Measurements from ENCODE around the gene PPP1R14C. TPM values are rescaled to one million over a fixed set of nuclear protein-coding genes. Genes with fewer than 3 reads are reported as not detected.
A peak's percentile ranks its signal among the peaks of the same experiment; 100 is the strongest.

PPP1R14C gene
- polyA plus RNA-seq, 2 donors: 7.8 to 12.4 TPM

- H3K27ac ChIP-seq (ENCODE audit: low read depth in 2 of 2, low read length in 1 of 2): no peak overlapping the region
- H3K4me3 ChIP-seq (ENCODE audit: low read depth in 1 of 2, low read length in 2 of 2): no peak overlapping the region
- no peaks in the 10 kb centered on the region for H3K9me3 ChIP-seq (ENCODE audit: control insufficient read depth in 2 of 2, insufficient read depth in 1 of 2, low read depth in 1 of 2, low read length in 1 of 2)
- 94 to 96% methylated on average over 7 of the region's 7 CpGs for WGBS, 2 donors
- H3K27me3 ChIP-seq (ENCODE audit: control insufficient read depth in 1 of 2, insufficient read depth in 2 of 2, low read length in 2 of 2): no peaks in the 10 kb centered on the region
- peaks cover 3 to 15% of the 10 kb centered on the region in 2 donors for H3K4me1 ChIP-seq (ENCODE audit: control insufficient read depth in 2 of 2, insufficient read depth in 2 of 2, low read length in 1 of 2)
- H3K36me3 ChIP-seq (ENCODE audit: control insufficient read depth in 2 of 2, insufficient read depth in 2 of 2, low read length in 1 of 2): no peaks in the 10 kb centered on the region
These were observed 55.7 kb downstream of the PPP1R14C start for GRCh38 chr6:150198532-150198931.

- peaks cover 3 to 16% of the 10 kb centered on the region in 2 donors for H3K4me1 ChIP-seq (ENCODE audit: control insufficient read depth in 2 of 2, insufficient read depth in 2 of 2, low read length in 1 of 2)
- 92 to 98% methylated on average over 2 of the region's 2 CpGs for WGBS, 2 donors
- no peak overlapping the region for H3K27ac ChIP-seq (ENCODE audit: low read depth in 2 of 2, low read length in 1 of 2)
- H3K9me3 ChIP-seq (ENCODE audit: control insufficient read depth in 2 of 2, insufficient read depth in 1 of 2, low read depth in 1 of 2, low read length in 1 of 2): no peaks in the 10 kb centered on the region
- H3K36me3 ChIP-seq (ENCODE audit: control insufficient read depth in 2 of 2, insufficient read depth in 2 of 2, low read length in 1 of 2): no peaks in the 10 kb centered on the region
- H3K27me3 ChIP-seq (ENCODE audit: control insufficient read depth in 1 of 2, insufficient read depth in 2 of 2, low read length in 2 of 2): no peaks in the 10 kb centered on the region
- H3K4me3 ChIP-seq (ENCODE audit: low read depth in 1 of 2, low read length in 2 of 2): no peak overlapping the region
These were observed 56.4 kb downstream of the PPP1R14C start for GRCh38 chr6:150199241-150199640.

GRCh38 chr6:150200428-150201100, 57.7 kb downstream of the PPP1R14C start:
- H3K4me1 ChIP-seq (ENCODE audit: control insufficient read depth in 2 of 2, insufficient read depth in 2 of 2, low read length in 1 of 2): peaks cover 3 to 16% of the 10 kb centered on the region in 2 donors
- no peaks in the 10 kb centered on the region for H3K9me3 ChIP-seq (ENCODE audit: control insufficient read depth in 2 of 2, insufficient read depth in 1 of 2, low read depth in 1 of 2, low read length in 1 of 2)
- H3K4me3 ChIP-seq (ENCODE audit: low read depth in 1 of 2, low read length in 2 of 2): no peak overlapping the region
- peak overlapping the region in 1 of 2 donors; percentile 15 for H3K27ac ChIP-seq (ENCODE audit: low read depth in 2 of 2, low read length in 1 of 2)
- no peaks in the 10 kb centered on the region for H3K27me3 ChIP-seq (ENCODE audit: control insufficient read depth in 1 of 2, insufficient read depth in 2 of 2, low read length in 2 of 2)
- WGBS, 2 donors: 68 to 79% methylated on average over 6 of the region's 6 CpGs
- no peaks in the 10 kb centered on the region for H3K36me3 ChIP-seq (ENCODE audit: control insufficient read depth in 2 of 2, insufficient read depth in 2 of 2, low read length in 1 of 2)

- H3K36me3 ChIP-seq (ENCODE audit: control insufficient read depth in 2 of 2, insufficient read depth in 2 of 2, low read length in 1 of 2): no peaks in the 10 kb centered on the region
- no peak overlapping the region for H3K27ac ChIP-seq (ENCODE audit: low read depth in 2 of 2, low read length in 1 of 2)
- no peaks in the 10 kb centered on the region for H3K27me3 ChIP-seq (ENCODE audit: control insufficient read depth in 1 of 2, insufficient read depth in 2 of 2, low read length in 2 of 2)
- no peak overlapping the region for H3K4me3 ChIP-seq (ENCODE audit: low read depth in 1 of 2, low read length in 2 of 2)
- WGBS, 2 donors: 89 to 91% methylated on average over 8 of the region's 8 CpGs
- peaks cover 3 to 13% of the 10 kb centered on the region in 2 donors for H3K4me1 ChIP-seq (ENCODE audit: control insufficient read depth in 2 of 2, insufficient read depth in 2 of 2, low read length in 1 of 2)
- no peaks in the 10 kb centered on the region for H3K9me3 ChIP-seq (ENCODE audit: control insufficient read depth in 2 of 2, insufficient read depth in 1 of 2, low read depth in 1 of 2, low read length in 1 of 2)
These were observed 58.4 kb downstream of the PPP1R14C start for GRCh38 chr6:150201285-150201684.

- Histone ChIP-seq H3K27me3 (ENCODE audit: control insufficient read depth in 1 of 2, insufficient read depth in 2 of 2, low read length in 2 of 2) (no peaks in the 10 kb centered on the region), H3K4me1 (ENCODE audit: control insufficient read depth in 2 of 2, insufficient read depth in 2 of 2, low read length in 1 of 2) (peaks cover 3 to 13% of the 10 kb centered on the region in 2 donors), H3K9me3 (ENCODE audit: control insufficient read depth in 2 of 2, insufficient read depth in 1 of 2, low read depth in 1 of 2, low read length in 1 of 2) (no peaks in the 10 kb centered on the region), H3K27ac (ENCODE audit: low read depth in 2 of 2, low read length in 1 of 2) (peak overlapping the region; percentile 21 to 84), H3K36me3 (ENCODE audit: control insufficient read depth in 2 of 2, insufficient read depth in 2 of 2, low read length in 1 of 2) (no peaks in the 10 kb centered on the region), H3K4me3 (ENCODE audit: low read depth in 1 of 2, low read length in 2 of 2) (no peak overlapping the region)
- WGBS, 2 donors: 71 to 76% methylated on average over 9 of the region's 9 CpGs
These were observed 59.0 kb downstream of the PPP1R14C start for GRCh38 chr6:150201772-150202329.

GRCh38 chr6:150202404-150202803, 59.6 kb downstream of the PPP1R14C start:
- Histone ChIP-seq H3K4me3 (ENCODE audit: low read depth in 1 of 2, low read length in 2 of 2) (no peak overlapping the region), H3K36me3 (ENCODE audit: control insufficient read depth in 2 of 2, insufficient read depth in 2 of 2, low read length in 1 of 2) (no peaks in the 10 kb centered on the region), H3K4me1 (ENCODE audit: control insufficient read depth in 2 of 2, insufficient read depth in 2 of 2, low read length in 1 of 2) (peaks cover 0 to 13% of the 10 kb centered on the region in 2 donors), H3K9me3 (ENCODE audit: control insufficient read depth in 2 of 2, insufficient read depth in 1 of 2, low read depth in 1 of 2, low read length in 1 of 2) (no peaks in the 10 kb centered on the region), H3K27me3 (ENCODE audit: control insufficient read depth in 1 of 2, insufficient read depth in 2 of 2, low read length in 2 of 2) (no peaks in the 10 kb centered on the region), H3K27ac (ENCODE audit: low read depth in 2 of 2, low read length in 1 of 2) (peak overlapping the region; percentile 21 to 84)
- WGBS, 2 donors: 63 to 72% methylated on average over 8 of the region's 8 CpGs

GRCh38 chr6:150202934-150203333, 60.1 kb downstream of the PPP1R14C start:
- Histone ChIP-seq H3K4me3 (ENCODE audit: low read depth in 1 of 2, low read length in 2 of 2) (no peak overlapping the region), H3K9me3 (ENCODE audit: control insufficient read depth in 2 of 2, insufficient read depth in 1 of 2, low read depth in 1 of 2, low read length in 1 of 2) (no peaks in the 10 kb centered on the region), H3K27me3 (ENCODE audit: control insufficient read depth in 1 of 2, insufficient read depth in 2 of 2, low read length in 2 of 2) (no peaks in the 10 kb centered on the region), H3K4me1 (ENCODE audit: control insufficient read depth in 2 of 2, insufficient read depth in 2 of 2, low read length in 1 of 2) (peaks cover 0 to 13% of the 10 kb centered on the region in 2 donors), H3K27ac (ENCODE audit: low read depth in 2 of 2, low read length in 1 of 2) (peak overlapping the region in 1 of 2 donors; percentile 35), H3K36me3 (ENCODE audit: control insufficient read depth in 2 of 2, insufficient read depth in 2 of 2, low read length in 1 of 2) (no peaks in the 10 kb centered on the region)
- WGBS, 2 donors: 79 to 84% methylated on average over 3 of the region's 3 CpGs

GRCh38 chr6:150203378-150203777, 60.5 kb downstream of the PPP1R14C start:
- H3K9me3 ChIP-seq (ENCODE audit: control insufficient read depth in 2 of 2, insufficient read depth in 1 of 2, low read depth in 1 of 2, low read length in 1 of 2): no peaks in the 10 kb centered on the region
- H3K4me1 ChIP-seq (ENCODE audit: control insufficient read depth in 2 of 2, insufficient read depth in 2 of 2, low read length in 1 of 2): peaks cover 0 to 13% of the 10 kb centered on the region in 2 donors
- 92 to 95% methylated on average over 12 of the region's 12 CpGs for WGBS, 2 donors
- no peaks in the 10 kb centered on the region for H3K27me3 ChIP-seq (ENCODE audit: control insufficient read depth in 1 of 2, insufficient read depth in 2 of 2, low read length in 2 of 2)
- H3K4me3 ChIP-seq (ENCODE audit: low read depth in 1 of 2, low read length in 2 of 2): no peak overlapping the region
- H3K36me3 ChIP-seq (ENCODE audit: control insufficient read depth in 2 of 2, insufficient read depth in 2 of 2, low read length in 1 of 2): no peaks in the 10 kb centered on the region
- H3K27ac ChIP-seq (ENCODE audit: low read depth in 2 of 2, low read length in 1 of 2): peak overlapping the region in 1 of 2 donors; percentile 35

- Histone ChIP-seq H3K4me1 (ENCODE audit: control insufficient read depth in 2 of 2, insufficient read depth in 2 of 2, low read length in 1 of 2) (peaks cover 0 to 13% of the 10 kb centered on the region in 2 donors), H3K36me3 (ENCODE audit: control insufficient read depth in 2 of 2, insufficient read depth in 2 of 2, low read length in 1 of 2) (no peaks in the 10 kb centered on the region), H3K27me3 (ENCODE audit: control insufficient read depth in 1 of 2, insufficient read depth in 2 of 2, low read length in 2 of 2) (no peaks in the 10 kb centered on the region), H3K4me3 (ENCODE audit: low read depth in 1 of 2, low read length in 2 of 2) (no peak overlapping the region), H3K9me3 (ENCODE audit: control insufficient read depth in 2 of 2, insufficient read depth in 1 of 2, low read depth in 1 of 2, low read length in 1 of 2) (no peaks in the 10 kb centered on the region), H3K27ac (ENCODE audit: low read depth in 2 of 2, low read length in 1 of 2) (no peak overlapping the region)
- WGBS, 2 donors: 91 to 94% methylated on average over 22 of the region's 22 CpGs
These were observed 61.2 kb downstream of the PPP1R14C start for GRCh38 chr6:150203871-150204545.
